ENCODE data around the gene TH.

GRCh38 chr11:2149864-2150847 lies 21.5 kb downstream of the TH start:
- no peak for TF ChIP-seq EP300 (IDR thresholded peaks at IDR 0.05)
- TF ChIP-seq, protein P1, sequence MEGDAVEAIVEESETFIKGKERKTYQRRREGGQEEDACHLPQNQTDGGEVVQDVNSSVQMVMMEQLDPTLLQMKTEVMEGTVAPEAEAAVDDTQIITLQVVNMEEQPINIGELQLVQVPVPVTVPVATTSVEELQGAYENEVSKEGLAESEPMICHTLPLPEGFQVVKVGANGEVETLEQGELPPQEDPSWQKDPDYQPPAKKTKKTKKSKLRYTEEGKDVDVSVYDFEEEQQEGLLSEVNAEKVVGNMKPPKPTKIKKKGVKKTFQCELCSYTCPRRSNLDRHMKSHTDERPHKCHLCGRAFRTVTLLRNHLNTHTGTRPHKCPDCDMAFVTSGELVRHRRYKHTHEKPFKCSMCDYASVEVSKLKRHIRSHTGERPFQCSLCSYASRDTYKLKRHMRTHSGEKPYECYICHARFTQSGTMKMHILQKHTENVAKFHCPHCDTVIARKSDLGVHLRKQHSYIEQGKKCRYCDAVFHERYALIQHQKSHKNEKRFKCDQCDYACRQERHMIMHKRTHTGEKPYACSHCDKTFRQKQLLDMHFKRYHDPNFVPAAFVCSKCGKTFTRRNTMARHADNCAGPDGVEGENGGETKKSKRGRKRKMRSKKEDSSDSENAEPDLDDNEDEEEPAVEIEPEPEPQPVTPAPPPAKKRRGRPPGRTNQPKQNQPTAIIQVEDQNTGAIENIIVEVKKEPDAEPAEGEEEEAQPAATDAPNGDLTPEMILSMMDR (IDR thresholded peaks at IDR 0.05) = peak in 4 of 6 experiments; percentile 12 to 33 (median 18)

Data from upper lobe of left lung (tissue), 4 donors.